Activated T-cell treated with anti-CD3 and anti-CD28 coated beads, Interleukin-2, amount 50 U/mL, for 4 hours (primary cell): ENCODE data around the gene DLK1. TPM values are rescaled to one million over a fixed set of nuclear protein-coding genes. Genes with fewer than 3 reads are reported as not detected.

Experiments
- ATAC-seq, 2 donors: fragments of 200-7000 bp; cut with Tn5 transposase; one replicate each; pipeline ENCODE4 v1.10.0; 2021
- DNase-seq: peaks from one replicate; pipeline ENCODE4 v3.0.0-alpha.2; 2020
- H3K27me3 Mint-ChIP-seq: one replicate; pipeline ENCODE4 v1.8.0; 2021; ENCODE audit warnings: low read depth, mixed read lengths
- H3K36me3 Mint-ChIP-seq: one replicate; pipeline ENCODE4 v1.8.0; 2022; ENCODE audit warnings: mixed read lengths; ENCODE audit not compliant: insufficient read depth
- H3K4me1 Mint-ChIP-seq: one replicate; pipeline ENCODE4 v1.8.0; 2021; ENCODE audit warnings: low read depth, mixed read lengths
- H3K4me3 Mint-ChIP-seq: one replicate; pipeline ENCODE4 v1.8.0; 2021; ENCODE audit warnings: mild to moderate bottlenecking, moderate library complexity, mixed read lengths
- H3K9me3 Mint-ChIP-seq: one replicate; pipeline ENCODE4 v1.8.0; 2021; ENCODE audit warnings: mixed read lengths
- total RNA-seq, 3 donors: library from RNA; stranded (reverse); gene quantifications; one replicate each; pipeline ENCODE4 v1.2.1, GENCODE V29; 2021

DLK1 gene
- total RNA-seq, 3 donors from 2014 or later: 0.63 to 0.68 (median 0.63) TPM

DNA sequence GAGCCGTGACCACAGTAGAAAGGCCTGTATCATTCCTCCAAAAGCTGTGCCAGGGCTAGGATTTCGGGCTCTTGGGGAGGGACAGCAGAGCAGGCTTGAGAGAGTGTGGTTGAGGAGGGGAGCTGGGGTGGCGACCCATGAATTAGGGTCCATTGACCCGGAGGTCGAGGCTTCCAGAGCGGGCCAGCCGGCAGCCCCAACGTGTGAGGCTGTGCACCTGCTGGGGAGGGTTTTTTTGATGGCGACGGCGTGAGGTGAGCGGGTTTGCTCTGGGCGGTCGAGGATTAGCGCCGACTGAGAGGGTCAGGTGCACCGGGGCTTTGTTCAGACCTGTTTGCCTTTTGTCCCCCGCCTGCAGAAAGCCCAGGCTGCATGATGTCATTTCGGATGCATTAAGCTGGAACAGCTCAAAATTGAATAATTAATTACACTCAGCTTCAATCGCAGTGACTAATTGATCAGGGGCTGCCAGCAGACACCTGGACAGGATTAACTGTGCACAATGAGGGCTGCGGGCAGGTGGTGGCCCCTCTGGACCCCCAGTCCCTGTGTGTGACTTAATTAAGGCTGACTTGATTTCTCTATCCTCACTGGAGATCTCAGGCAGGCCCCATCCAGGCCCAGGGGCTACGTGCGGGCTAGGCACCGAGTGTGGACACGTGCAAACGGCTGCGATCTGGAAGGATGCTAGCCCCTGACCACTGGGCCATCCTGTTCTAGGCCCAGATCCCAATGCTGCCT is 57.1 kb downstream of the DLK1 start:
- Mint-ChIP-seq H3K27me3 (peaks cover 7% of the 10 kb centered on the region), H3K4me1 (no peaks in the 10 kb centered on the region), H3K9me3 (no peaks in the 10 kb centered on the region), H3K4me3 (no peak overlapping the region), H3K36me3 (no peaks in the 10 kb centered on the region)
- no peak for DNase-seq
- no peak for ATAC-seq

- DNase-seq: no peak
- Mint-ChIP-seq H3K36me3 (no peaks in the 10 kb centered on the region), H3K4me3 (no peak overlapping the region), H3K27me3 (peaks cover 14% of the 10 kb centered on the region), H3K4me1 (no peaks in the 10 kb centered on the region), H3K9me3 (no peaks in the 10 kb centered on the region)
- ATAC-seq: no peak
Observed at GRCh38 chr14:100784523-100785337, 58.0 kb downstream of the DLK1 start.

DNA sequence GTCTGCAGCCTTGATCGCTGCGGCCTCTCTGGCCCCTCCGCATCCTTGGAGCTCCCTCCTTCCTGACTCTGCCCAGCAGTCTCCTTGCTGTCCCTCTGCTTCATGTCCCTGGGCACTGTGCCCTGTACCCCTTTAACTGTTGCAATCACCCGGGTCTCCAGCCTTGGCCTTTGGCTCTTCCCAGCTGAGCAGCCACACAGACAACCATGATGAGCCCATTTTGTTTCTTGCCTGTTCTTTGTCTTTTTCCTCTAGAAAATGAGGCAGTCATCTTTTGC is 58.6 kb downstream of the DLK1 start:
- Mint-ChIP-seq H3K4me3 (no peak overlapping the region), H3K27me3 (peaks cover 14% of the 10 kb centered on the region), H3K36me3 (no peaks in the 10 kb centered on the region), H3K4me1 (no peaks in the 10 kb centered on the region), H3K9me3 (no peaks in the 10 kb centered on the region)
- DNase-seq: no peak
- no peak for ATAC-seq

DNA sequence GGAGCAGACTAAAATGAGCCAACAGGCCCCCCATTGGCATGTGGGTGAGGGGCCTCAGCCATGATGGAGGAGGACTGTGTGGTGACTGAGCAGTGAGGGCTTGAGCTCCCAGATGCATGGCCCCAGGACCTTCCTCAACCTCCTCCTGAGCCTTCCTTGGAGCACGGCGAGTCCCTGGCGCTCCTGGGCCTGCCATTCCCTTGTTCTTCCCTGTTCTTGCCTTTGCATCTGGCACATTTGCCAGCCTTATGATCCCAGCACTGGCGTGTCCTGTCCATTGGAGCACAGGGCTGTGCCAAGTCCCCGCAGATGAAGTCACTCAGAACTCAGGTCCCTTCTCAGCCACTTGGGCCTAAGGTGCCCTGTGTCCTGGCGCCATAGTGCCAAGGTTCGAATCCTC is 58.9 kb downstream of the DLK1 start:
- Mint-ChIP-seq H3K9me3 (no peaks in the 10 kb centered on the region), H3K4me1 (no peaks in the 10 kb centered on the region), H3K27me3 (peaks cover 17% of the 10 kb centered on the region), H3K4me3 (no peak overlapping the region), H3K36me3 (no peaks in the 10 kb centered on the region)
- no peak for DNase-seq
- no peak for ATAC-seq

GRCh38 chr14:100786131-100786530 is 59.4 kb downstream of the DLK1 start:
- Mint-ChIP-seq H3K36me3 (no peaks in the 10 kb centered on the region), H3K4me1 (no peaks in the 10 kb centered on the region), H3K9me3 (no peaks in the 10 kb centered on the region), H3K27me3 (peaks cover 21% of the 10 kb centered on the region), H3K4me3 (no peak overlapping the region)
- ATAC-seq: no peak
- DNase-seq: no peak

DNA sequence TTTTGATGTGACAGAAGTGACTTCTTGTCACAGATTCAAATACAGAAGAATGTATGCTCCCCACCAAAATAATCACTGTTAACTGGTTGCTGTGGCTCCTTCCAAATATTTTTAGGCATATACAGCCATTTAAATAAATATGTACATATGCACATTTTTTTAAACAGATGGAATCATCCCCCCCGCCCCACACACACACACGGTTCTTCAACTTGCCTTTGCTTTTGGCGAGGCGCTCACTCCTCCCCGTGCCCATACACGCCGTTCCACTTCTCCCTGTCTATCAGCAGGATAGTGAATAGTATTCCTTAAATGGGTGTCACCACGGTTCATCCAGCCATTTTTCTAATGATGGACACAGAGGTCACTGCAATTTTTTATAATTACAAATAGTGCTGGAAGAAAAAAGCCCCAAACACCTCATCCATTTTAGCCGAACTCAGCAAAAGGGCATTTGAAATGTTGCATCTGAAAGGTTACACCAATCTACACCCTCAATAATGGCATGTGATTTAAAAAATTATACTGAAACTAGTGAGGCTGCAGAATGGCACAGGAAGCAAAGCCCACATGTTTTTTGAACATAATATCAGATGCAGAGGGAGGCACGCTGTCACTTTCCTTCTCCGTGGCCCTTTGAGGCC is 60.0 kb downstream of the DLK1 start:
- H3K9me3 Mint-ChIP-seq: no peaks in the 10 kb centered on the region
- no peak overlapping the region for H3K4me3 Mint-ChIP-seq
- H3K27me3 Mint-ChIP-seq: peaks cover 21% of the 10 kb centered on the region
- DNase-seq (no peak), ATAC-seq (no peak)
- H3K36me3 Mint-ChIP-seq: no peaks in the 10 kb centered on the region
- no peaks in the 10 kb centered on the region for H3K4me1 Mint-ChIP-seq

DNA sequence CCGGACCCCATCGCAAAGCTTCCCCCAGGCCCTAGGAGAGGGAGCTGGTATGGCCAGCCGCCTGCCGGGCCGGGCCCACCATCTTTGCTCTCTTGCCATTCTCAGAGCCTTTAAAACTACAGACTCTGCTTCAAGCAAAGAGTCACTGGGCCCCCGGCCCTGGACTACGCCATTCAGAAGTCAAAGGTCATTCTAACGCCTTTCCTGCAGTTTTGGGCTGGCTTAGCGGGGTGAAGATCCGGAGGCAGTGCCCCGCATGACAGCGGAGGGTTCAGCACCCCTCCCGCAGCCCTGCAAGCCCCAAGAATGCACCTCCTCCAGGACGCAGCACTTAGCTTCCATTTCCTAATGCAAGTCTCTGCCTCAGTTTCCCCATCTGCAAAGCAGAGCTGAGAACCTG is 61.0 kb downstream of the DLK1 start:
- ATAC-seq: no peak
- H3K27me3 Mint-ChIP-seq: peaks cover 27% of the 10 kb centered on the region
- no peak overlapping the region for H3K4me3 Mint-ChIP-seq
- no peaks in the 10 kb centered on the region for H3K4me1 Mint-ChIP-seq
- no peaks in the 10 kb centered on the region for H3K36me3 Mint-ChIP-seq
- H3K9me3 Mint-ChIP-seq: no peaks in the 10 kb centered on the region
- no peak for DNase-seq

Other genes with a start within 250 kb of the DLK1 start
- 1 to 10 TPM in 2 of 3 donors, under 1 TPM in 1; 0.53 to 3.9 (median 2.0) TPM for gene BEGAIN, start 139.5 kb upstream of the DLK1 start, total RNA-seq
- gene MEG3, start 99.2 kb downstream of the DLK1 start, total RNA-seq: 1 to 10 TPM in 2 of 3 donors, under 1 TPM in 1; 0.91 to 1.3 (median 1.1) TPM
- not detected for gene RTL1, start 176.8 kb downstream of the DLK1 start, total RNA-seq